HG02678 (cell line): Measurements from ENCODE around the gene RYK.
"Not testable (repeated sequence)": the region's sequence is repeated elsewhere in the genome, so short reads cannot be mapped to it uniquely, and the experiment has no call there.

Source experiments
- ATAC-seq: cut with Tn5 transposase; IDR thresholded peaks from one replicate; pipeline ENCODE4 v1.9.1; 2021; ENCODE audit warnings: mild to moderate bottlenecking, moderate library complexity; ENCODE audit not compliant: unreplicated experiment

The RYK gene

GRCh38 chr3:134250717-134251220 lies at the start of gene RYK:
RYK (minus strand) TSS chr3:134250859; CDS start chr3:134250654, 205 bp downstream.
- ATAC-seq, result peak; percentile 80

- no peak for ATAC-seq
These were observed 49.2 kb upstream of the RYK start for GRCh38 chr3:134299888-134300206.

GRCh38 chr3:134299185-134299887 lies 48.7 kb upstream of the RYK start:
- ATAC-seq, result no peak

- no peak for ATAC-seq
These were observed 47.6 kb upstream of the RYK start for GRCh38 chr3:134298249-134298648.

GRCh38 chr3:134296616-134297015 lies 46.0 kb upstream of the RYK start:
- no peak for ATAC-seq

- no peak for ATAC-seq
These were observed 45.3 kb upstream of the RYK start for GRCh38 chr3:134295930-134296329.

GRCh38 chr3:134294302-134295280 lies 43.9 kb upstream of the RYK start:
- ATAC-seq, result peak; percentile 100

GRCh38 chr3:134291319-134292254 lies 40.9 kb upstream of the RYK start:
- ATAC-seq, result no peak

GRCh38 chr3:134287512-134287911 lies 36.9 kb upstream of the RYK start:
- no peak for ATAC-seq

- no peak for ATAC-seq
These were observed 33.8 kb upstream of the RYK start for GRCh38 chr3:134284438-134284837.

- no peak for ATAC-seq
These were observed 32.0 kb upstream of the RYK start for GRCh38 chr3:134282659-134283047.

- no peak for ATAC-seq
These were observed 31.4 kb upstream of the RYK start for GRCh38 chr3:134281912-134282658.

- ATAC-seq, result no peak
These were observed 28.8 kb upstream of the RYK start for GRCh38 chr3:134279466-134279865.

GRCh38 chr3:134277066-134277660 lies 26.5 kb upstream of the RYK start:
- ATAC-seq, result no peak

GRCh38 chr3:134276086-134276485 lies 25.4 kb upstream of the RYK start:
- ATAC-seq, result no peak

- ATAC-seq, result not testable (repeated sequence)
These were observed 24.5 kb upstream of the RYK start for GRCh38 chr3:134275110-134275509.

- ATAC-seq, result no peak
These were observed 23.9 kb upstream of the RYK start for GRCh38 chr3:134274571-134274970.

GRCh38 chr3:134267996-134268395 lies 17.3 kb upstream of the RYK start:
- ATAC-seq, result no peak

GRCh38 chr3:134260987-134261386 lies 10.3 kb upstream of the RYK start:
- no peak for ATAC-seq
